IMR-90 (cell line): ENCODE results near the gene CCNDBP1. TPM values are rescaled to one million over a fixed set of nuclear protein-coding genes. Genes with fewer than 3 reads are reported as not detected.

ENCODE experiments used
- ATAC-seq: fragments of 200-7000 bp; cut with Tn5 transposase; 2 replicates; pipeline ENCODE4 v1.9.1; 2020; ENCODE audit warnings: low read depth, mild to moderate bottlenecking, moderate library complexity
- BruUV-seq: library from RNA; stranded (reverse); fragments of 400-500 nt; replicated peaks from 2 replicates; lab custom pipeline; 2021; lab: Mats Ljungman, UMichigan
- CTCF ChIA-PET: fragments of 300-600 bp; formaldehyde crosslinking; extraction: SDS; loops from one replicate; lab custom pipeline; 2021; ENCODE audit warnings: antibody characterized with exemption; lab: Yijun Ruan, JAX
- POLR2A ChIA-PET: fragments of 300-600 bp; sonication (Branson Sonifier 250); formaldehyde crosslinking; loops from one replicate; lab custom pipeline; 2022; ENCODE audit warnings: antibody characterized with exemption; ENCODE audit not compliant: unreplicated experiment; lab: Charles Lee
- DNase-seq: peaks from one replicate; pipeline ENCODE4 v3.0.0; 2013
- H2AFZ ChIP-seq: replicated peaks from 2 replicates; pipeline ENCODE3; 2013; ENCODE audit warnings: low read length, mild to moderate bottlenecking; ENCODE audit not compliant: poor library complexity
- H2AK5ac ChIP-seq: 2 replicates; pipeline ENCODE4 v1.6.1; 2013; ENCODE audit warnings: low read depth, low read length, inconsistent platforms
- H2AK9ac ChIP-seq: replicated peaks from 2 replicates; pipeline ENCODE3; 2013; ENCODE audit warnings: mild to moderate bottlenecking, low read depth, low read length, moderate library complexity; ENCODE audit not compliant: poor library complexity
- H2BK120ac ChIP-seq: 2 replicates; pipeline ENCODE4 v1.6.1; 2013; ENCODE audit warnings: low read depth, low read length, inconsistent platforms
- H2BK15ac ChIP-seq: 3 replicates; pipeline ENCODE4 v1.6.1; 2013; ENCODE audit warnings: low read depth, low read length, inconsistent platforms
- H2BK20ac ChIP-seq: 2 replicates; pipeline ENCODE4 v1.6.1; 2013; ENCODE audit warnings: low read depth, mild to moderate bottlenecking, inconsistent platforms, low read length, moderate library complexity
- H2BK5ac ChIP-seq: 2 replicates; pipeline ENCODE4 v1.6.1; 2013; ENCODE audit warnings: mild to moderate bottlenecking, low read depth, low read length, inconsistent platforms; ENCODE audit not compliant: poor library complexity, severe bottlenecking
- H3K14ac ChIP-seq: replicated peaks from 2 replicates; pipeline ENCODE4 v1.6.1; 2013; ENCODE audit warnings: low read depth, low read length, inconsistent platforms
- H3K18ac ChIP-seq: 2 replicates; pipeline ENCODE4 v1.6.1; 2013; ENCODE audit warnings: low read depth, low read length, control low read depth
- H3K23ac ChIP-seq: 2 replicates; pipeline ENCODE4 v1.6.1; 2013; ENCODE audit warnings: low read depth, low read length, inconsistent platforms
- H3K27ac ChIP-seq: 2 replicates; pipeline ENCODE4 v1.5.1; 2013; ENCODE audit warnings: mild to moderate bottlenecking, control low read depth, low read length; ENCODE audit not compliant: insufficient read depth
- H3K27me3 ChIP-seq: 2 replicates; pipeline ENCODE4 v1.6.1; 2013; ENCODE audit warnings: low read length; ENCODE audit not compliant: control insufficient read depth, insufficient read depth
- H3K36me3 ChIP-seq: 2 replicates; pipeline ENCODE4 v1.6.1; 2013; ENCODE audit warnings: low read length, mixed read lengths; ENCODE audit not compliant: control insufficient read depth, insufficient read depth
- H3K4ac ChIP-seq: 2 replicates; pipeline ENCODE4 v1.6.1; 2013; ENCODE audit warnings: low read depth, low read length, inconsistent platforms
- H3K4me1 ChIP-seq: 2 replicates; pipeline ENCODE4 v1.6.1; 2013; ENCODE audit warnings: low read length, mixed read lengths; ENCODE audit not compliant: control insufficient read depth, insufficient read depth
- H3K4me2 ChIP-seq: 2 replicates; pipeline ENCODE4 v1.6.1; 2013; ENCODE audit warnings: low read depth, mild to moderate bottlenecking, control low read depth, low read length, moderate library complexity
- H3K4me3 ChIP-seq: 2 replicates; pipeline ENCODE4 v1.5.1; 2013; ENCODE audit warnings: low read depth, mild to moderate bottlenecking, control low read depth, low read length, moderate library complexity; ENCODE audit not compliant: insufficient read depth
- H3K56ac ChIP-seq: 2 replicates; pipeline ENCODE4 v1.6.1; 2013; ENCODE audit warnings: low read length, inconsistent platforms; ENCODE audit not compliant: insufficient read depth; ENCODE audit errors: extremely low read depth
- H3K79me1 ChIP-seq, 2 experiments: 2 replicates each; pipeline ENCODE4 v1.6.1; 2013; ENCODE audit warnings: low read length in 2 of 2, inconsistent platforms in 1 of 2, low read depth in 1 of 2
- H3K9ac ChIP-seq: 2 replicates; pipeline ENCODE4 v1.6.1; 2013; ENCODE audit warnings: low read depth, low read length, control low read depth
- H3K9me1 ChIP-seq: 2 replicates; pipeline ENCODE4 v1.6.1; 2013; ENCODE audit warnings: low read length, inconsistent platforms; ENCODE audit not compliant: insufficient read depth
- H3K9me3 ChIP-seq: 2 replicates; pipeline ENCODE4 v1.6.1; 2013; ENCODE audit warnings: low read length; ENCODE audit not compliant: control insufficient read depth, insufficient read depth
- H4K20me1 ChIP-seq: 2 replicates; pipeline ENCODE4 v1.6.1; 2013; ENCODE audit warnings: low read length, inconsistent platforms; ENCODE audit not compliant: insufficient read depth
- H4K5ac ChIP-seq: 2 replicates; pipeline ENCODE4 v1.6.1; 2013; ENCODE audit warnings: mild to moderate bottlenecking, low read depth, low read length, control low read depth
- H4K8ac ChIP-seq, 2 experiments: 2 replicates each; pipeline ENCODE4 v1.6.1; 2013; ENCODE audit warnings: low read depth in 2 of 2, low read length in 2 of 2, control low read depth in 1 of 2, inconsistent platforms in 1 of 2
- H4K91ac ChIP-seq: 2 replicates; pipeline ENCODE4 v1.6.1; 2013; ENCODE audit warnings: low read depth, low read length, inconsistent platforms; ENCODE audit not compliant: insufficient read depth
- FOS ChIP-seq: fragments of 150-350 bp; IDR thresholded peaks from 2 replicates; pipeline ENCODE4 v1.6.1; 2016; ENCODE audit warnings: low read depth, low read length
- MAFK ChIP-seq: IDR thresholded peaks from 2 replicates; pipeline ENCODE4 v1.6.1; 2012; ENCODE audit warnings: low read depth, low read length, improper control_type of control experiment
- MAZ ChIP-seq: IDR thresholded peaks from 2 replicates; pipeline ENCODE4 v1.6.1; 2012; ENCODE audit warnings: low read depth, mild to moderate bottlenecking, low read length, improper control_type of control experiment, moderate library complexity, borderline replicate concordance
- SMC3 ChIP-seq: fragments of 150-350 bp; IDR thresholded peaks from 2 replicates; pipeline ENCODE4 v1.6.1; 2016; ENCODE audit warnings: low read depth, mild to moderate bottlenecking, antibody characterized with exemption, low read length, moderate library complexity
- WGBS, 2 experiments: methylation state at CpG; one replicate each; pipeline versions ENCODE4 v1.1.5 to v1.1.7; 2013; ENCODE audit warnings: missing lambda C conversion rate in 2 of 2; ENCODE audit not compliant: insufficient read length in 1 of 2; ENCODE audit errors: extremely low coverage in 2 of 2; 5-methylcytosine and 5-hydroxymethylcytosine counted together
- dilution Hi-C: fragments of 300-500 bp; cut with HindIII; formaldehyde crosslinking; loops from one replicate; pipeline ENCODE4 v1.14.3; 2018; ENCODE audit warnings: low sequenced_read_pairs; ENCODE audit not compliant: unreplicated experiment
- in situ Hi-C: fragments of 300-500 bp; cut with MboI; formaldehyde crosslinking; loops from 3 replicates; pipeline ENCODE4 v1.14.3; 2019; ENCODE audit warnings: low sequenced_read_pairs, inconsistent platforms, mixed read lengths
- intact Hi-C: fragments of 100-400 bp; cut with micrococcal nuclease; formaldehyde crosslinking; loops from 2 replicates; pipeline ENCODE4 v1.10.0; 2022
- polyA plus RNA-seq, 3 experiments: library from polyadenylated mRNA; depleted of rRNA; stranded (reverse); fragments of >200 nt; gene quantifications; 2 replicates each; pipeline ENCODE4 v1.2.3, GENCODE V29; 2012; ENCODE audit warnings: low replicate concordance in 1 of 3
- total RNA-seq: library from RNA; depleted of rRNA; stranded (reverse); fragments of >200 nt; gene quantifications from 2 replicates; pipeline ENCODE4 v1.2.3, GENCODE V29; 2012

CCNDBP1 gene
- total and polyA plus RNA-seq, 2 of the 4 experiments (the other 2 are of a cell fraction) = 34.9 to 40.3 TPM

GRCh38 chr15:43232289-43232874 is 47.2 kb downstream of the CCNDBP1 start:
- no peak overlapping the region for H2AFZ ChIP-seq
- no peak overlapping the region for H3K56ac ChIP-seq
- no peaks in the 10 kb centered on the region for H3K36me3 ChIP-seq
- DNase-seq = no peak
- no peaks in the 10 kb centered on the region for H3K79me1 ChIP-seq
- WGBS, 2 experiments = no CpG with 5 or more reads among the region's 3 CpGs
- TF ChIP-seq MAZ (no peak), MAFK (no peak), FOS (no peak), SMC3 (no peak)
- dilution Hi-C loops = no loop called here
- H3K18ac ChIP-seq = no peak overlapping the region
- H3K9me3 ChIP-seq = no peaks in the 10 kb centered on the region
- no peak overlapping the region for H2BK15ac ChIP-seq
- no peak overlapping the region for H4K8ac ChIP-seq
- peaks cover 60% of the 10 kb centered on the region for H3K27me3 ChIP-seq
- H3K9me1 ChIP-seq = no peaks in the 10 kb centered on the region
- H2BK5ac ChIP-seq = no peak overlapping the region
- in situ Hi-C loops = no loop called here
- H3K23ac ChIP-seq = no peak overlapping the region
- ChIA-PET CTCF (interaction anchor here (0.7 to 0.8 kb wide), 2 partner anchors 16 to 54 kb away, joined by 3 read pairs; no protein-coding TSS in a partner anchor), POLR2A (no interaction called here)
- no peak overlapping the region for H3K4me2 ChIP-seq
- H3K14ac ChIP-seq = no peak overlapping the region
- H3K4ac ChIP-seq = no peak overlapping the region
- H2BK120ac ChIP-seq = no peak overlapping the region
- intact Hi-C loops = no loop called here
- no peak overlapping the region for H3K9ac ChIP-seq
- peak; percentile 51 for ATAC-seq
- no peak overlapping the region for H3K4me3 ChIP-seq
- H4K91ac ChIP-seq = no peak overlapping the region
- no peak overlapping the region for H2BK20ac ChIP-seq
- no peaks in the 10 kb centered on the region for H3K4me1 ChIP-seq
- no TSS peak for BruUV-seq
- H2AK9ac ChIP-seq = no peak overlapping the region
- H4K5ac ChIP-seq = no peak overlapping the region
- H4K20me1 ChIP-seq = no peaks in the 10 kb centered on the region
- H3K27ac ChIP-seq = no peak overlapping the region
- no peak overlapping the region for H2AK5ac ChIP-seq
